ENCODE data around the gene EXT2.

DNA sequence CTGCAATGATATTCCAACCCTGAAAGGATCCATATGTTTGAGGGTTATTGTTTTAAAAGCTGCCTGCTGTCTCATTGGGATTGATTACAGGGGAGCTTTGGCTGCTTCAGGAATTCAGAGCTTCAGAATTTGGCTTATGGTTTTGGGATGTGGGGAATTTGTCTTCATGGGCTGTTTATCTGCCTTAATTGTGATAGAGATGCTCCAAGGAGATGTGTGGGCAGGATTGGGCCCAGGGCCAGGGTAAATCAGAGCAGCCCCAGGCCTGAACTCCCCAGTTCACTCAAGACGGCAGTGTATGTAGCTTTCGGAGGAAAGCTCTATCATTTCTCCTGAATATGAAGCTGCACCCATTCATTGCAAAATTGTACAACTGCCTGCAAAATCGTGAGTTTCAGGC lies 126.0 kb downstream of the EXT2 start:
- TF ChIP-seq POLR2A (IDR thresholded peaks at IDR 0.05) (no peak), CTCF (IDR thresholded peaks at IDR 0.05) (no peak)
